A673 (cell line): ENCODE results near the gene NAALADL2. TPM values are rescaled to one million over a fixed set of nuclear protein-coding genes. Genes with fewer than 3 reads are reported as not detected.

Source experiments
- BruUV-seq: library from RNA; stranded (reverse); fragments of 400-500 nt; replicated peaks from 2 replicates; lab custom pipeline; 2021; lab: Mats Ljungman, UMichigan
- CTCF ChIA-PET: fragments of 300-600 bp; sonication (Branson Sonifier 250); formaldehyde crosslinking; loops from one replicate; lab custom pipeline; 2022; ENCODE audit warnings: antibody characterized with exemption; lab: Charles Lee
- POLR2A ChIA-PET: fragments of 300-600 bp; sonication (Branson Sonifier 250); formaldehyde crosslinking; loops from one replicate; lab custom pipeline; 2022; ENCODE audit warnings: antibody characterized with exemption; ENCODE audit not compliant: low non-redundant PET; lab: Charles Lee
- DNase-seq: peaks from one replicate; pipeline ENCODE4 v3.0.0-alpha.2; 2015; ENCODE audit warnings: low spot score
- H3K27ac ChIP-seq: fragments of 200-600 bp; sonication (generic); 2 replicates; pipeline ENCODE4 v1.5.1; 2016; ENCODE audit warnings: mixed run types, low read depth, mild to moderate bottlenecking, mixed read lengths, antibody characterized with exemption, low read length; ENCODE audit not compliant: poor library complexity, severe bottlenecking
- H3K27me3 ChIP-seq: fragments of 200-600 bp; sonication (generic); replicated peaks from 2 replicates; pipeline ENCODE4 v1.6.1; 2017; ENCODE audit warnings: mixed run types, low read depth, mild to moderate bottlenecking, mixed read lengths, antibody characterized with exemption, low read length; ENCODE audit not compliant: insufficient read depth, poor library complexity
- H3K36me3 ChIP-seq: fragments of 200-600 bp; sonication (generic); 2 replicates; pipeline ENCODE4 v1.6.1; 2016; ENCODE audit warnings: mixed run types, mild to moderate bottlenecking, mixed read lengths, antibody characterized with exemption, low read length; ENCODE audit not compliant: insufficient read depth, poor library complexity, severe bottlenecking
- H3K4me1 ChIP-seq: fragments of 200-600 bp; sonication (generic); 2 replicates; pipeline ENCODE4 v1.6.1; 2017; ENCODE audit warnings: mixed run types, mild to moderate bottlenecking, mixed read lengths, antibody characterized with exemption, low read length; ENCODE audit not compliant: insufficient read depth, poor library complexity, severe bottlenecking
- H3K4me3 ChIP-seq: fragments of 200-600 bp; sonication (generic); 2 replicates; pipeline ENCODE4 v1.5.1; 2016; ENCODE audit warnings: low read depth, mixed run types, mild to moderate bottlenecking, mixed read lengths, low read length; ENCODE audit not compliant: poor library complexity, severe bottlenecking
- H3K9me3 ChIP-seq: fragments of 200-600 bp; sonication (generic); 2 replicates; pipeline ENCODE4 v1.6.1; 2016; ENCODE audit warnings: mixed run types, low read depth, mild to moderate bottlenecking, mixed read lengths, antibody characterized with exemption, low read length; ENCODE audit not compliant: poor library complexity, severe bottlenecking
- EZH2 ChIP-seq: fragments of 200-600 bp; sonication (generic); IDR thresholded peaks from 2 replicates; pipeline ENCODE4 v1.6.1; 2017; ENCODE audit warnings: borderline replicate concordance, low read depth, mild to moderate bottlenecking, mixed read lengths, antibody characterized with exemption, low read length; ENCODE audit not compliant: poor library complexity, severe bottlenecking
- intact Hi-C: fragments of 100-400 bp; cut with micrococcal nuclease; formaldehyde crosslinking; loops from one replicate; pipeline ENCODE4 v1.10.0; 2022; ENCODE audit not compliant: unreplicated experiment
- total RNA-seq: library from RNA; stranded (reverse); gene quantifications from 2 replicates; pipeline ENCODE4 v1.2.3, GENCODE V29; 2021
- TF ChIP-seq, protein P1 (sequence below): fragments of 300-800, 200-600 bp; sonication (generic); conservative IDR thresholded peaks from 2 replicates; pipeline ENCODE4 v1.5.1; 2017; ENCODE audit warnings: low read depth, mild to moderate bottlenecking, antibody characterized with exemption, low read length, moderate library complexity, mixed read lengths

The NAALADL2 gene
- total RNA-seq, 1 experiment from 2014 or later: 0.64 TPM

DNA sequence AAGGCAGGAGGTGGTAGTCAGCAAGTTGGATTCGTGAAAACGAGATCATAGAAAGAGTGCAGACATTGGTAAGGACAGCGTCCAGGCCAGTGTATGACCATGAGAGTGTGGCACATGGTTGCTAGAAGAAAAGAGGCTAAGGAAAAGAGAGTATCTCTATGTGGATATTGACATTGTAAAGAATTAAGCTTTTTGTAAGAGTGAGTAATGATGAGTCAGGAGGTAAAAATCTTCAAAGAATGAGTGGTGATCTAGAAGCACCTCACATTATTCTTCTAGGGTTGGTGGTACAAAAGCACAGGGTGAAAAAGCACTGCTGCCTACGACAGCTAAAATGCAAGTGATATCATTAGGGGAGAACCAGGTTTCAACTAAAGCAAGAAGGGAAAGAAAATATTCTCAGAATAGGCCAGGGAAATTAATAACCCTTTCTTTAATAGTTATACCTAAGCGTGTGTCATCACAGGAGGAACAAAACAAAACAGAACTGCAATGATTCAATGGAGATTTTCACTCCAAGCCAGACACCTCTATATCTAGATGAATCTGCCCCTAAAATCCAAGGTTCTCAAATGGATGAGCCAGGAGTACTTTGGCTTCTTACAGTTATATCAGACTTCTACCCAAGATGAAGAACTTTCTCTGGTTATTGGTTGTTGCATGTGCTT lies 884.7 kb downstream of the NAALADL2 start:
- Histone ChIP-seq H3K27me3 (no peaks in the 10 kb centered on the region), H3K27ac (no peak overlapping the region), H3K9me3 (no peaks in the 10 kb centered on the region), H3K36me3 (no peaks in the 10 kb centered on the region), H3K4me1 (no peaks in the 10 kb centered on the region), H3K4me3 (no peak overlapping the region)
- intact Hi-C loops: no loop called here
- ChIA-PET POLR2A (no interaction called here), CTCF (no interaction called here)
- DNase-seq: no peak
- TF ChIP-seq EZH2: no peak
- TF ChIP-seq, protein P1, sequence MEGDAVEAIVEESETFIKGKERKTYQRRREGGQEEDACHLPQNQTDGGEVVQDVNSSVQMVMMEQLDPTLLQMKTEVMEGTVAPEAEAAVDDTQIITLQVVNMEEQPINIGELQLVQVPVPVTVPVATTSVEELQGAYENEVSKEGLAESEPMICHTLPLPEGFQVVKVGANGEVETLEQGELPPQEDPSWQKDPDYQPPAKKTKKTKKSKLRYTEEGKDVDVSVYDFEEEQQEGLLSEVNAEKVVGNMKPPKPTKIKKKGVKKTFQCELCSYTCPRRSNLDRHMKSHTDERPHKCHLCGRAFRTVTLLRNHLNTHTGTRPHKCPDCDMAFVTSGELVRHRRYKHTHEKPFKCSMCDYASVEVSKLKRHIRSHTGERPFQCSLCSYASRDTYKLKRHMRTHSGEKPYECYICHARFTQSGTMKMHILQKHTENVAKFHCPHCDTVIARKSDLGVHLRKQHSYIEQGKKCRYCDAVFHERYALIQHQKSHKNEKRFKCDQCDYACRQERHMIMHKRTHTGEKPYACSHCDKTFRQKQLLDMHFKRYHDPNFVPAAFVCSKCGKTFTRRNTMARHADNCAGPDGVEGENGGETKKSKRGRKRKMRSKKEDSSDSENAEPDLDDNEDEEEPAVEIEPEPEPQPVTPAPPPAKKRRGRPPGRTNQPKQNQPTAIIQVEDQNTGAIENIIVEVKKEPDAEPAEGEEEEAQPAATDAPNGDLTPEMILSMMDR: no peak
- BruUV-seq: no TSS peak

DNA sequence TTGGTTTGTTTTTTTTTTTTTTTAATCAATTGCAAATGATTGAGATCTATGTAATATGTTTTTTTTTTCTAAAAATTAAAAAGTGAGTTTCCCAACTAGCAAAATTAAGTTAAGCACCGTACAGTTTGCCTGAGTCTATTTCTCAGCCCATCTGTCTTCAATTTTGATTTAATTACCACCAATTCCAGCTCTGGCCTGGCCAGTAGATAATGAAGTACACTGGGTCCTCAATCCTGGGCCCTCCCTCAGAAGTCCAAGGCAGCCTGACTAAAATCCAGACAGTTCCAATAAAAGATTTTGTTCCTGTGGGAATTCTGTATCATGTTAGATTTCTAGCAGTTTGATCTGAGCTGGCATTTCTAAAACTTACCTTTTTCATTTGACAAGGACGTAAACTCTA lies 887.2 kb downstream of the NAALADL2 start:
- CTCF ChIA-PET: no interaction called here

DNA sequence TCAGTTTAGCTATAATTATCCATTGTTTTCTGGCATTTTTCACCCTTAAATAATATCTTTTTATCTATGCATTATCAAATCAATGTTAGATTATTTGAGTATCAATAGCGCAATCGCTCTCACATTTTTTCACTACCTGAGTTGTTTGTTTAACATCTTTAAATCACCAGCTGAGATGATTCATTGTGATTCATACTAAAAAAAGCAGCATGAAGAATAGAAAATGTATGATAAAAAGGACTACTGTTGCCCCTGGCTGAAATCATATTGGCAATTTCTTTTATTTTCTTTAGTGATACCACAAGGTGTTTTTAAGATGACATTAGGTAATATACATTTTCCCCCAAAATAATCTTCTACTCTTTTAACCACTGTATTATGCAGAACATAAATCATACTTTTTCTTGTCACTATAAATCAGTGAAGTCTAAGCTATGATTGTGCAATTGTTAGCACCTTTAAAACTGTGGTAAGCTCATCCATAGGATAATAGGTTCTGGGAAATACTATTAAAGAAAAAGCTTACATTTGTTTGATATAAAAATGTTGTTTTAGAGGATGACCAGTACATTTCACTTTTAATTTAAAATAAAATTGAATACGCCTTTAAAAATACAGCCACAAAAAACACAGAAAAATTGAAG lies 889.1 kb downstream of the NAALADL2 start:
- H3K4me1 ChIP-seq: no peaks in the 10 kb centered on the region
- H3K9me3 ChIP-seq: no peaks in the 10 kb centered on the region
- ChIA-PET POLR2A (no interaction called here), CTCF (no interaction called here)
- no TSS peak for BruUV-seq
- H3K4me3 ChIP-seq: no peak overlapping the region
- no peaks in the 10 kb centered on the region for H3K36me3 ChIP-seq
- intact Hi-C loops: no loop called here
- DNase-seq: no peak
- TF ChIP-seq, protein P1: no peak
- TF ChIP-seq EZH2: no peak
- H3K27ac ChIP-seq: no peak overlapping the region
- H3K27me3 ChIP-seq: no peaks in the 10 kb centered on the region

More for the DNA sequence above, 887.2 kb downstream of the NAALADL2 start:
- intact Hi-C loops: no loop called here
- no peak overlapping the region for H3K27ac ChIP-seq
- no peak for TF ChIP-seq EZH2
- TF ChIP-seq, protein P1: no peak
- no peak for DNase-seq
- POLR2A ChIA-PET: interaction anchor here (0.5 kb wide), 1 partner anchor 282 kb away, joined by 14 read pairs; no protein-coding TSS in a partner anchor
- H3K36me3 ChIP-seq: no peaks in the 10 kb centered on the region
- H3K4me1 ChIP-seq: no peaks in the 10 kb centered on the region
- no peaks in the 10 kb centered on the region for H3K27me3 ChIP-seq
- H3K4me3 ChIP-seq: no peak overlapping the region
- no peaks in the 10 kb centered on the region for H3K9me3 ChIP-seq
- BruUV-seq: no TSS peak
